Measurements from ENCODE around the gene MSRB2. TPM values are rescaled to one million over a fixed set of nuclear protein-coding genes. Genes with fewer than 3 reads are reported as not detected.

Gene MSRB2
- total RNA-seq, 1 donor from 2014 or later: 17.9 TPM

DNA sequence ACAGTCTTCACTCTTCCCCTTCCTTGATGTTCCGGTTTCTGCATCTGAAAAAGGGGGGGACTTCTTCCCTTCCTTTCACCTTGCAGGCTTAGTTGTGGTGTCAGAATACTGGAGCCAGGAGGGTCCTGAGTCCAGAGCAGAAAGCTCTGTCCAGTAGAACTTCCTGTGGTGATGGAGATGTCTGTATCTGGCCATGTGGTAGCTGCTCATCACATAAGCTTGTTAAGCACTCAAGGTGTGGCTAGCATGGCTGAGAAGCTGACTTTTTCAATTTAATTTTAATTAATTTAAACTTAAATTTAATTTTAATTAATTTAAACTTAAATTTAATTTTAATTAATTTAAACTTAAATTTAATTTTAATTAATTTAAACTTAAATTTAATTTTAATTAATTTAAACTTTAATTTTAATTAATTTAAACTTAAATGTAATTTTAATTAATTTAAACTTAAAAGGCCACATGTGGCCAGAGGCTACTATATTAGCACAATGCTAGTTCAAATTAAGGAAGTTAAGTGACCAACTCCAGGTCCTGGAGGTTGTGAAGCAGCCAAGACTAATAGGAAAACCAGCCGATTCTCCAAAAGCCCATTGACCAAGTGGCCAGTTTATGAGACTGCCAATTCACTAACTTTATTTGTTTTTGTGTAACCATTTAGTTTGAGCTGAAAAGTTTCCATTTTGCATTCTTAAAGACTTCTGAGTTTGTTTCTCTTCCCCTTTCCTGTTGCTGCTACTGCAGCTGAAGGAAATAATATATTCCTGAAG is 16.3 kb downstream of the MSRB2 start:
- intact Hi-C loops (cut with DNase I): no loop called here
- H3K36me3 ChIP-seq: peaks cover 82% of the 10 kb centered on the region

DNA sequence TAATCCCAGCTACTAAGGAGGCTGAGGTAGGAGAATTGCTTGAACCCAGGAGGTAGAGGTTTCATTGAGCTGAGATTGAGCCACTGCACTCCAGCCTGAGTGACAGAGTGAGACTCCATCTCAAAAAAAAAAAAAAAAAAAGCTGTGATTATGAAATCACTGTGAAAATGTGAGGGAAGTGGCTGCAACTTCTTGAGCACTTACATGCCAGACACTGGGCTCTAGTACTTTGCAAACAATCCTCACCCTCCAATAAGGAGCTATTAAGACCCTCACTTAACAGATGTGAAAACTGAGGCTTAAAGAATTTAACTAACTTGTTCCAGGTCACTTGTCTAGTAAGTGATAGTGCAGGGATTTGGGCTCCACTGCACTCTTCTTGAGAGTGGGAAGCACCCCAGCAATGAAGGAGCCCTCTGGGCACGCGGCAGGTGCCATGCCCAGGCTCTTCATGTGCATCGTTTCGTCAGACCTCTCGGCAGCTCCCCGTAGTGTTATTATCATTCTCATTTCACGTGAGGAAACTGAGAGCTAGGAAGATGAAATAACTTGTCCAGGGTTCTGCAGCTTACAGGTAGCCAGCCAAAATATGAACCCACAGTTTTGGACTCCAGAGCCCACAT is 19.0 kb downstream of the MSRB2 start:
- Histone ChIP-seq H3K36me3 (peaks cover 78% of the 10 kb centered on the region), H3K9me3 (no peaks in the 10 kb centered on the region), H3K27ac (no peak overlapping the region), H3K4me3 (no peak overlapping the region), H3K4me1 (no peaks in the 10 kb centered on the region), H3K27me3 (ENCODE audit: low read depth) (no peaks in the 10 kb centered on the region)
- TF ChIP-seq, protein P1, sequence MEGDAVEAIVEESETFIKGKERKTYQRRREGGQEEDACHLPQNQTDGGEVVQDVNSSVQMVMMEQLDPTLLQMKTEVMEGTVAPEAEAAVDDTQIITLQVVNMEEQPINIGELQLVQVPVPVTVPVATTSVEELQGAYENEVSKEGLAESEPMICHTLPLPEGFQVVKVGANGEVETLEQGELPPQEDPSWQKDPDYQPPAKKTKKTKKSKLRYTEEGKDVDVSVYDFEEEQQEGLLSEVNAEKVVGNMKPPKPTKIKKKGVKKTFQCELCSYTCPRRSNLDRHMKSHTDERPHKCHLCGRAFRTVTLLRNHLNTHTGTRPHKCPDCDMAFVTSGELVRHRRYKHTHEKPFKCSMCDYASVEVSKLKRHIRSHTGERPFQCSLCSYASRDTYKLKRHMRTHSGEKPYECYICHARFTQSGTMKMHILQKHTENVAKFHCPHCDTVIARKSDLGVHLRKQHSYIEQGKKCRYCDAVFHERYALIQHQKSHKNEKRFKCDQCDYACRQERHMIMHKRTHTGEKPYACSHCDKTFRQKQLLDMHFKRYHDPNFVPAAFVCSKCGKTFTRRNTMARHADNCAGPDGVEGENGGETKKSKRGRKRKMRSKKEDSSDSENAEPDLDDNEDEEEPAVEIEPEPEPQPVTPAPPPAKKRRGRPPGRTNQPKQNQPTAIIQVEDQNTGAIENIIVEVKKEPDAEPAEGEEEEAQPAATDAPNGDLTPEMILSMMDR (IDR thresholded peaks at IDR 0.05): no peak
- DNase-seq (no peak), ATAC-seq (peak; percentile 65 to 72)
- intact Hi-C loops (cut with DNase I): no loop called here

More for the DNA sequence above, 16.3 kb downstream of the MSRB2 start:
- ATAC-seq: no peak
- no peaks in the 10 kb centered on the region for H3K4me1 ChIP-seq
- H3K9me3 ChIP-seq: no peaks in the 10 kb centered on the region
- no peak overlapping the region for H3K4me3 ChIP-seq
- DNase-seq: no peak
- no peak overlapping the region for H3K27ac ChIP-seq
- no peaks in the 10 kb centered on the region for H3K27me3 ChIP-seq (ENCODE audit: low read depth)
- TF ChIP-seq, protein P1 (IDR thresholded peaks at IDR 0.05): no peak

DNA sequence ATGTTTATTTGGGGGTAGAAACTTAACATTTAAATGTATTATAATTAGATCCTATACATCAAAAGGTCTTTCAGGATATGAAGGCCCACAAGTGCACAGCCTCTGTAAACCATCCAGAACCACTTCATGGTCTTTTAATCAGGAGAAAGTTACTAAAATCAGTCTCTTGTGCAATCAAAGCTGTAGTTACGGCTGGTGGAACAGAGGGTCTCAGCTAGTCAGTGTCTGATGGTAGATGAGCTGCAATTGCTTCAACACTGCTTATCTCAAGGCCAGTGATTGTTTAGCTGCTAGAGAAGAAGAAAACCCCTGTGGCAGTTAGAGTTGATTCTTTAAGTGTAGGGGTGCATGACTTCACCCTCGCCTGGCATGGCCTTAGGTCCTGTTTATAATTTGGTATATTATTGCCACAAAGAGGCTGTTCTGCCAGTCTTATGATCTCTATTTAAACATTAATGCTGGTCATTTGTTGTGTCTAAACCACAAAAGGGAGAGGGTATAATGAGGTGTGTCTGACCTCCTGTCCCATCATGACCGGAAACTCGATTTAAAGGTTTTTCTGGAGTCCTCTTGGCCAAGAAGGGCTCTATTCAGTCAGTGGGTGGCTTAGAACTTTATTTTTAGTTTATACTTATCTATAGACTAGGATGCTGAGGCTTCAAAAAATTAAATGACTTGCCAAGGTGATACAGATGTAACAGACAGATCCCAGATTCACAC is 21.3 kb downstream of the MSRB2 start:
- Histone ChIP-seq H3K27ac (no peak overlapping the region), H3K9me3 (no peaks in the 10 kb centered on the region), H3K36me3 (peaks cover 77% of the 10 kb centered on the region), H3K4me1 (no peaks in the 10 kb centered on the region), H3K4me3 (no peak overlapping the region), H3K27me3 (ENCODE audit: low read depth) (no peaks in the 10 kb centered on the region)
- no peak for ATAC-seq
- no peak for DNase-seq
- intact Hi-C loops (cut with DNase I): no loop called here
- TF ChIP-seq, protein P1 (IDR thresholded peaks at IDR 0.05): no peak

DNA sequence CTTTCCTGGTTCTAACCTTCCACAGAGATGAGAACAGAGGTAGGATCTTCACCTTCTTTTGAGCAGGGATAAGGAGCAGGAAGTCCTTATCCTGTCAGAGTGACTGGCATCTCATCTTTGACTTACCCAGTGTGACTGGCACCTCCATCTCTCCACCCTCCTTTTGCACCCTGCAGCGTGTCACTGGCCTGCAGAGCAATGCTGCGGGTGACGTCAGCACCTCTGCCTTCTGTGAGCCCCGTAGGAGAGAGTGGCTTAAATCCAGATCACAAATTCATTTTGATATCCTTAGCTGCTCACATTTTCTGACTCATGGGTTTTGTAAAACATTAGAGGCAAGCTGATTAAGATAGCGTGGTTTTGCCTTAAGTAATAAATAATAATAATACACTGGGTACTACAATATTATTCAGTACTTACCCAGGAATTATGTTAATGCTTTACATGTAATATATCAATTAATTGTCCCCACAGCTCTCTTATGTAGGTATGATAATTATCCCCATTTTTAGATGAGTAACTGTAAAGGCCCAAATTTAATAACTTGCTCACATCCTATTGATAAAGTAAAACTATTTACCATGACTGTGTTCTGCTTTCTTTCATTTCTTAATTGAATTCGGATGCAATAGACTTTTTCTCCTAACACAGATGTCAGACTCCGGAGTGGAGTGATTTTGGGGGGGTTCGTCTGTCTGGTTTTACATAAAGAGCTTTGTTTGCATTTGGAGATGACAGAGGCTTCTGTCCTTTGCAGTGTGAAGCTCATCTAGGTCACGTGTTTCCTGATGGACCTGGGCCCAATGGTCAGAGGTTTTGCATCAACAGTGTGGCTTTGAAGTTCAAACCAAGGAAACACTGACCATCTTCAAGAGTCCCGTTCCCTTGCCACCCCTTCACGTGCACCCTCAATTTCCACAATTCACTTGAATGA is 24.9 kb downstream of the MSRB2 start:
- TF ChIP-seq, protein P1 (IDR thresholded peaks at IDR 0.05): no peak
- H3K36me3 ChIP-seq: peaks cover 44% of the 10 kb centered on the region
- H3K4me1 ChIP-seq: no peaks in the 10 kb centered on the region
- H3K4me3 ChIP-seq: no peak overlapping the region
- ATAC-seq: no peak
- no peak for DNase-seq
- intact Hi-C loops (cut with DNase I): no loop called here
- no peaks in the 10 kb centered on the region for H3K27me3 ChIP-seq (ENCODE audit: low read depth)
- no peak overlapping the region for H3K27ac ChIP-seq
- H3K9me3 ChIP-seq: no peaks in the 10 kb centered on the region

DNA sequence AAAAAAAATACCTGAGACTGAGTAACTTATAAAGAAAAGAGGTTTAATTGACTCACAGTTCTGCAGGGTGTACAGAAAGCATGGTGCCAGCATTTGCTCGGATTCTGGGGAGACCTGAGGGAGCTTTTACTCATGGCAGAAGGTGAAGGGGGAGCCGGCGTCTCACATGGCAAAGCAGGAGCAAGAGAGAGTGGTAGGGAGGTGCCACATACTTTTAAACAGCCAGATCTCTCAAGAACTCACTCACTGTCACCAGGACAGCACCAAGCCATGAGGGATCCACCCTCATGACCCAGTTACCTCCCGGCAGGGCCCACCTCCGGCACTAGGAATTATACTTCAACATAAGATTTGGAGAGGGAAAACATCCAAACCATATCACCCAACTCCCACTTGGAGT is 25.8 kb downstream of the MSRB2 start:
- Histone ChIP-seq H3K4me1 (no peaks in the 10 kb centered on the region), H3K27ac (no peak overlapping the region), H3K36me3 (peaks cover 44% of the 10 kb centered on the region), H3K9me3 (no peaks in the 10 kb centered on the region), H3K27me3 (ENCODE audit: low read depth) (no peaks in the 10 kb centered on the region), H3K4me3 (no peak overlapping the region)
- TF ChIP-seq, protein P1 (IDR thresholded peaks at IDR 0.05): no peak
- DNase-seq (no peak), ATAC-seq (no peak)
- intact Hi-C loops (cut with DNase I): no loop called here

Measured in lower lobe of right lung (tissue), 2 donors.